ENCODE data around the gene RALA.
"Not testable (repeated sequence)": the region's sequence is repeated elsewhere in the genome, so short reads cannot be mapped to it uniquely, and the experiment has no call there.

RALA gene

GRCh38 chr7:39727231-39728012 lies 104.0 kb downstream of the RALA start:
- no peak for DNase-seq (ENCODE audit: low read depth in 2 of 2)

GRCh38 chr7:39732837-39733804 lies 109.7 kb downstream of the RALA start:
- DNase-seq (ENCODE audit: low read depth in 2 of 2): peak; percentile 91 to 98

- DNase-seq (ENCODE audit: low read depth in 2 of 2): no peak
Measured at GRCh38 chr7:39733881-39734632, 110.7 kb downstream of the RALA start.

GRCh38 chr7:39734633-39735004 lies 111.2 kb downstream of the RALA start:
- no peak for DNase-seq (ENCODE audit: low read depth in 2 of 2)

- no peak for DNase-seq (ENCODE audit: low read depth in 2 of 2)
Measured at GRCh38 chr7:39735903-39736302, 112.5 kb downstream of the RALA start.

- no peak for DNase-seq (ENCODE audit: low read depth in 2 of 2)
Measured at GRCh38 chr7:39741942-39742623, 118.7 kb downstream of the RALA start.

- DNase-seq (ENCODE audit: low read depth in 2 of 2): no peak
Measured at GRCh38 chr7:39744620-39745019, 121.2 kb downstream of the RALA start.

- DNase-seq (ENCODE audit: low read depth in 2 of 2): no peak
Measured at GRCh38 chr7:39745320-39745719, 121.9 kb downstream of the RALA start.

GRCh38 chr7:39746103-39746819 lies 122.9 kb downstream of the RALA start:
- DNase-seq (ENCODE audit: low read depth in 2 of 2): peak; percentile 18 to 22

- DNase-seq (ENCODE audit: low read depth in 2 of 2): no peak
Measured at GRCh38 chr7:39749177-39749576, 125.8 kb downstream of the RALA start.

- no peak for DNase-seq (ENCODE audit: low read depth in 2 of 2)
Measured at GRCh38 chr7:39749717-39750116, 126.3 kb downstream of the RALA start.

- DNase-seq (ENCODE audit: low read depth in 2 of 2): no peak
Measured at GRCh38 chr7:39750253-39751077, 127.1 kb downstream of the RALA start.

GRCh38 chr7:39753237-39753636 lies 129.9 kb downstream of the RALA start:
- DNase-seq (ENCODE audit: low read depth in 2 of 2): not testable (repeated sequence)

- no peak for DNase-seq (ENCODE audit: low read depth in 2 of 2)
Measured at GRCh38 chr7:39753823-39754325, 130.5 kb downstream of the RALA start.

- no peak for DNase-seq (ENCODE audit: low read depth in 2 of 2)
Measured at GRCh38 chr7:39754326-39755120, 131.2 kb downstream of the RALA start.

GRCh38 chr7:39757604-39758003 lies 134.2 kb downstream of the RALA start:
- DNase-seq (ENCODE audit: low read depth in 2 of 2): no peak

All from activated CD8-positive, alpha-beta memory T cell treated with anti-CD3 and anti-CD28 coated beads for 4 hours (primary cell).